GM10847 (cell line): ENCODE data around the gene SREBF1.
A peak's percentile ranks its signal among the peaks of the same experiment; 100 is the strongest.

Source experiments
- POLR2A ChIP-seq: IDR thresholded peaks from 2 replicates; pipeline ENCODE4 v1.6.1; 2011; ENCODE audit not compliant: insufficient read length; ENCODE audit errors: extremely low read depth

The SREBF1 gene

GRCh38 chr17:17766077-17766743 lies 70.6 kb downstream of the SREBF1 start:
- peak; percentile 42 for TF ChIP-seq POLR2A

DNA sequence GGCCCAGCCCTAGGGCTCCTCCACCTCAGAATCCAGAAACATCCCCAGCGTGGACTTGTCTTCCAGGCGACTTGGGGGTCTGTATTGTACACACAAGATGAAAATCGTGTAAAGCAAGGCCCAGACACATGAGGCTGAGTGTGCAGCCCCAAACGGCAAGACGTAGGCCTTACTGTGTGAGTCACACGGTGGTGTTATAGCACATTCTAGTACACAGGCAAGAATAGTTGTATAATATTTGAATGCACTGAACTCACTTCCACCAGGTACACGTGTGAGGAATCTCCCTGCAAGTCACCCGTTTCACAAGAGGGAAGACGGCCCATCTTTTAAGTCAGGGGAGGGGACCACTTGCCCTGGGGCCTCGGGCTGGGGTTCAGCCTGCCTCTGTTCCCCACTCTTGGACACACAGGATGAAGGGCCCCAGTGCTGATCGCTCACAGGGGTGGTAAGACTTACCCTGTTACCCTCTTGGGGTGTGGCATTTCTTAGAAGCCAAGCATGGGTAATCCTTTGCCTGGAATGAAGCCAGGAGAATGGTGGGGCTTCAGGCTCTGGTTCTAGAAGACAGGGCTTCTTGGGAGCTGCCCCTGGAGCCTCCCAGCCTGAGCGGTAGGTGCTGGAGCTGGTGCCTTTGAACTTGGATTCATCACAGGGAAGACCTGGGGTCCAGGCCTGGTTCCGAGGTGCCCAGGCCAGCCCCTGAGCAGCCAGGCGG lies 71.3 kb downstream of the SREBF1 start:
- TF ChIP-seq POLR2A, result no peak

GRCh38 chr17:17763734-17764133 lies 73.1 kb downstream of the SREBF1 start:
- no peak for TF ChIP-seq POLR2A

GRCh38 chr17:17763136-17763535 lies 73.7 kb downstream of the SREBF1 start:
- TF ChIP-seq POLR2A, result no peak

GRCh38 chr17:17762744-17763105 lies 74.1 kb downstream of the SREBF1 start:
- no peak for TF ChIP-seq POLR2A
